Psoas muscle (tissue), 8 donors: ENCODE measurements around the gene CTSE. TPM values are rescaled to one million over a fixed set of nuclear protein-coding genes. Genes with fewer than 3 reads are reported as not detected.

ENCODE experiments used
- ATAC-seq, 4 donors: fragments of 200-7000 bp; cut with Tn5 transposase; one replicate each; pipeline ENCODE4 v1.9.1; 2020; ENCODE audit warnings: moderate library complexity in 3 of 4, mild to moderate bottlenecking in 2 of 4
- DNase-seq, 2 donors: peaks; one replicate each; pipeline ENCODE4 v3.0.0-alpha.2; 2020
- H3K27ac ChIP-seq: fragments of 200-600 bp; one replicate; pipeline ENCODE4 v1.8.0; 2022
- H3K27me3 ChIP-seq, 3 donors: fragments of 200-600 bp in 1 of 3; one replicate each; pipeline versions ENCODE4 v1.6.1 to v1.8.0; 2013 to 2022; ENCODE audit warnings: low read length in 2 of 3, mild to moderate bottlenecking in 2 of 3, moderate library complexity in 1 of 3; ENCODE audit not compliant: insufficient read depth in 3 of 3
- H3K36me3 ChIP-seq, 2 donors: fragments of 200-600 bp in 1 of 2; one replicate each; pipeline versions ENCODE4 v1.6.1 to v1.8.0; 2013 to 2022; ENCODE audit warnings: low read depth in 1 of 2, mild to moderate bottlenecking in 1 of 2, moderate library complexity in 1 of 2; ENCODE audit not compliant: insufficient read depth in 1 of 2
- H3K4me1 ChIP-seq: fragments of 200-600 bp; one replicate; pipeline ENCODE4 v1.8.0; 2022
- H3K4me3 ChIP-seq: fragments of 200-600 bp; one replicate; pipeline ENCODE4 v1.8.0; 2022; ENCODE audit warnings: mild to moderate bottlenecking
- H3K9me3 ChIP-seq: fragments of 200-600 bp; one replicate; pipeline ENCODE4 v1.8.0; 2022
- WGBS, 3 donors: extraction: QIAGEN DNeasy Blood & Tissue Kit; methylation state at CpG; one replicate each; pipeline versions ENCODE4 v1.1.6 to v1.1.7; 2013; 5-methylcytosine and 5-hydroxymethylcytosine counted together
- intact Hi-C, 2 donors: fragments of 100-400 bp; cut with DNase I; formaldehyde crosslinking; loops; one replicate each; pipeline versions ENCODE4 v1.11.0 to v1.14.2; 2022
- polyA plus RNA-seq, 3 donors: library from polyadenylated mRNA; stranded (reverse); fragments of 200-250 nt; gene quantifications; one replicate each; pipeline ENCODE4 v1.2.3, GENCODE V29; 2013
- total RNA-seq, 4 donors: library from RNA; stranded (reverse); fragmentation: NEBNext Ultra II Directional in 2 of 4; extraction: Animal tissue kit (Norgen Biotek cat#: 25700) in 2 of 4; gene quantifications; one replicate each; pipeline versions ENCODE4 v1.2.1 to v1.2.4, GENCODE V29; 2021 to 2023
- TF ChIP-seq, protein P1 (sequence below): fragments of 200-600 bp; IDR thresholded peaks from one replicate; pipeline ENCODE4 v1.8.0; 2022; ENCODE audit warnings: antibody characterized with exemption
- donor health status: healthy with polysubstance abuse.
- donor health status: DM: no; HTN: no; CAD: no; lungs with moderate emphysema.
- donor health status: Bipolar disorder and iron deficiency.
- donor health status: healthy.
- donor health status: DM: yes; HTN: yes; CAD: no.
- donor health status: DM: no; HTN: no; CAD: no.
- donor health status: DM: no; HTN: no; CAD: no.
- donor health status: DM: yes; HTN: yes; CAD: no.

The CTSE gene
- total and polyA plus RNA-seq, 7 donors, result 0.03 to 0.22 (median 0.20) TPM; not detected in 4

DNA sequence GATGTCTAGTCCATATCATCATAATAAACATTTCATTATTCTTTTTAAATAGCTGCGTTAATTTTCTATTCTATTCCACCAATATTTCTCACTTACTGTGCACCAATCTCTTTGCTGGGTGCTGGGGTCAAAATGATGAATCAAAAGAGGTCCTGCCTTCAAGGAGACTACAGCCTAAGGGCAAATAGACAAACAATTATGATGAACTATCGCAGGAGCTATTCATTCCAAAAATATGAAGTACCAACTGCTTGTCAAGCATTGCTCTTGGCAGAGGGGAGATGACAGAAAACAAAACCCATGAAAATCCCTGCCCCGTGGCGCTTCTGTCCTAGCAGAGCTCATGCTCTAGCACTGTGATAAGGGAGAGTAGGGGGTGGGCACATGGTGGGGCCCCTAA, 51.6 kb downstream of the CTSE start:
- H3K27me3 ChIP-seq, result no peaks in the 10 kb centered on the region
- no peaks in the 10 kb centered on the region for H3K36me3 ChIP-seq
- no peak for DNase-seq
- TF ChIP-seq, protein P1, sequence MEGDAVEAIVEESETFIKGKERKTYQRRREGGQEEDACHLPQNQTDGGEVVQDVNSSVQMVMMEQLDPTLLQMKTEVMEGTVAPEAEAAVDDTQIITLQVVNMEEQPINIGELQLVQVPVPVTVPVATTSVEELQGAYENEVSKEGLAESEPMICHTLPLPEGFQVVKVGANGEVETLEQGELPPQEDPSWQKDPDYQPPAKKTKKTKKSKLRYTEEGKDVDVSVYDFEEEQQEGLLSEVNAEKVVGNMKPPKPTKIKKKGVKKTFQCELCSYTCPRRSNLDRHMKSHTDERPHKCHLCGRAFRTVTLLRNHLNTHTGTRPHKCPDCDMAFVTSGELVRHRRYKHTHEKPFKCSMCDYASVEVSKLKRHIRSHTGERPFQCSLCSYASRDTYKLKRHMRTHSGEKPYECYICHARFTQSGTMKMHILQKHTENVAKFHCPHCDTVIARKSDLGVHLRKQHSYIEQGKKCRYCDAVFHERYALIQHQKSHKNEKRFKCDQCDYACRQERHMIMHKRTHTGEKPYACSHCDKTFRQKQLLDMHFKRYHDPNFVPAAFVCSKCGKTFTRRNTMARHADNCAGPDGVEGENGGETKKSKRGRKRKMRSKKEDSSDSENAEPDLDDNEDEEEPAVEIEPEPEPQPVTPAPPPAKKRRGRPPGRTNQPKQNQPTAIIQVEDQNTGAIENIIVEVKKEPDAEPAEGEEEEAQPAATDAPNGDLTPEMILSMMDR, result no peak
- H3K4me1 ChIP-seq, result peaks cover 11% of the 10 kb centered on the region
- H3K9me3 ChIP-seq, result no peaks in the 10 kb centered on the region
- peak overlapping the region; percentile 50 for H3K27ac ChIP-seq
- WGBS, 3 donors, result 41 to 61% (median 58%) methylated on average over 4 of the region's 4 CpGs
- no peak for ATAC-seq
- no peak overlapping the region for H3K4me3 ChIP-seq
- intact Hi-C loops, result loop anchor here in 1 of 2 donors (10.0 kb wide), 1 partner anchor 377 kb away; no protein-coding TSS in a partner anchor

DNA sequence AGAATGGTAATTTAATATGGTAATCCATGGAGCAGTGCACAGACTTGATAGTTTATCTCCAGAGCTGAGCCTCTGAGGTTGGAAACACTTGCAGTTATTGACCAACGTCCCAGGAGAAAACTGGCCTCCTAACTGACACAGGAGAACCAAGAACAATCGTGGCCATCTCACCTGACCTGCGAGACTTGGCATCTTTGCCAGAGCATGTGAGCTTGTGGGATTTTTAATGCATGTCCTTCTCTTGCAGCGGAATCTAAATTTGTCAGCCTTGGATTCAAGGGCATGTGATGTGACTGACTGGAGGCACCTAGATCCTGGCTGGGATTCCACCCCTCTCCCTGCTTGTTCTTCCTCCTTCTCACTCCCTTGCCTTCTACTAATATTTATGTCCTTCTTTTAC, 52.6 kb downstream of the CTSE start:
- no peaks in the 10 kb centered on the region for H3K36me3 ChIP-seq
- H3K4me3 ChIP-seq, result no peak overlapping the region
- H3K4me1 ChIP-seq, result peaks cover 1% of the 10 kb centered on the region
- peak overlapping the region; percentile 67 for H3K27ac ChIP-seq
- no peaks in the 10 kb centered on the region for H3K27me3 ChIP-seq
- ATAC-seq (peak; percentile 72 to 85 (median 77)), DNase-seq (no peak)
- H3K9me3 ChIP-seq, result no peaks in the 10 kb centered on the region
- WGBS, 3 donors, result 30 to 39% (median 38%) methylated on average over 4 of the region's 4 CpGs
- intact Hi-C loops, result loop anchor here (2.0 to 10.0 kb wide), 2 partner anchors 22 to 376 kb away; no protein-coding TSS in a partner anchor
- TF ChIP-seq, protein P1, result no peak

DNA sequence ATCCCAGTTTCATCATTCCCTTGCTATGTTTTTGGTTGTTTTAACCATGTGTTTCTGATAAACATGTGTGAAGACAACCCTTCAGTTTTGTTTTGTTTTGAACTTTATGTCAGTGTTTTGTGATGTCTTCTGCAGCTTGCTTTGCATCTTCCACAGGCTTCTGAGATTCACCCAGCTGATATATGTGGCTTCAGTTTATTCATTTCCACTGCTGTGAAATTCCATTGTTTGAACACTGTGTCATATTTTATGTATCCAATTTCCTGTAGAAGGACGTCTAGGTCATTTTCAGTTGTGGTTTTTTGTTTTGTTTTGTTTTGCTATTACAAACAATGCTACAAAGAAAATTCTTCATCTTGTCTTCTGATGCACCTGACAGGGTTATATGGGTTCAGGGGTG, 53.2 kb downstream of the CTSE start:
- peak overlapping the region; percentile 67 for H3K27ac ChIP-seq
- no peak for DNase-seq
- H3K36me3 ChIP-seq, result no peaks in the 10 kb centered on the region
- intact Hi-C loops, result loop anchor here (2.0 to 10.0 kb wide), 2 partner anchors 22 to 376 kb away; no protein-coding TSS in a partner anchor
- H3K4me1 ChIP-seq, result no peaks in the 10 kb centered on the region
- TF ChIP-seq, protein P1, result no peak
- 5 to 16% (median 11%) methylated on average over 1 of the region's 1 CpG for WGBS, 3 donors
- H3K4me3 ChIP-seq, result no peak overlapping the region
- no peaks in the 10 kb centered on the region for H3K9me3 ChIP-seq
- no peaks in the 10 kb centered on the region for H3K27me3 ChIP-seq
- peak in 1 of 4 donors; percentile 44 for ATAC-seq

DNA sequence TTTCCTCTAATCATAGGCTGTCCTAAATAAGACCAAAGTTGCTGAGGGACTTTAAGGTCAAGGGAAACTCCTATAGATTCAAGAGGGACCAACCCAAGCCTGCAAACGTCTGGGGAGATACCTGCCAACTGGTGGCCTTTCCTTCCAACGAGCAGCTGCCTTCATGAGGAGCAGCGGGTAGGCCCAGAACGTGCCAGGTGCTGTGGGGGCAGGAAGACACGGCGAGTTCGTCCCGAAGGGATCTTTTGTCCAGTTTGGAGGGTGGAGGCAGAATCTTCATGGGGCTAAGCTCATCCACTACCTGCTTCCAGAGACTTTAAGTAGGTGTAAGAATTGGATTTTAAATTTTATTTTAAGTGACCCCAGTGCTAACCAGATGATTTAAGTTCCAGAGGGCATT, 54.5 kb downstream of the CTSE start:
- TF ChIP-seq, protein P1, result no peak
- no peaks in the 10 kb centered on the region for H3K36me3 ChIP-seq

More for the DNA sequence above, 54.5 kb downstream of the CTSE start:
- Histone ChIP-seq H3K4me1 (no peaks in the 10 kb centered on the region), H3K27ac (no peak overlapping the region), H3K9me3 (no peaks in the 10 kb centered on the region), H3K27me3 (no peaks in the 10 kb centered on the region), H3K4me3 (no peak overlapping the region)
- ATAC-seq, result no peak
- 58 to 70% (median 67%) methylated on average over 8 of the region's 8 CpGs for WGBS, 3 donors
- intact Hi-C loops, result no loop called here
- no peak for DNase-seq
